SK-N-SH (cell line): ENCODE results near the gene SLC40A1. TPM values are rescaled to one million over a fixed set of nuclear protein-coding genes. Genes with fewer than 3 reads are reported as not detected.

Experiments
- CTCF ChIA-PET: fragments of 300-600, 350-600 bp; formaldehyde crosslinking; extraction: SDS; loops from one replicate; lab custom pipeline; 2021; lab: Yijun Ruan, JAX
- POLR2A ChIA-PET: fragments of 350-600 bp; sonication (Branson Sonifier 250); formaldehyde crosslinking; extraction: SDS; loops from one replicate; lab custom pipeline; 2020; ENCODE audit warnings: antibody characterized with exemption, inconsistent platforms; lab: Yijun Ruan, JAX
- DNase-seq: peaks from one replicate; pipeline ENCODE4 v3.0.0; 2012
- H2AFZ ChIP-seq: fragments of 200-600 bp; sonication (generic); 2 replicates; pipeline ENCODE4 v1.8.1; 2016; ENCODE audit warnings: antibody characterized with exemption, mild to moderate bottlenecking, low read depth
- H3F3A ChIP-seq: fragments of 200-600 bp; sonication (generic); replicated peaks from 2 replicates; pipeline ENCODE3; 2016; ENCODE audit warnings: antibody characterized with exemption, mild to moderate bottlenecking; ENCODE audit not compliant: insufficient read depth
- H3K27ac ChIP-seq, 2 experiments: fragments of 200-500 bp in 1 of 2; fragments of 200-600 bp in 1 of 2; sonication (Bioruptor generic) in 1 of 2; sonication (generic), shearing (Covaris generic) in 1 of 2; 2 replicates each; pipeline versions ENCODE4 v1.5.1 to v1.6.1; 2014 to 2016; ENCODE audit warnings: low read depth in 2 of 2, inconsistent platforms in 1 of 2, low read length in 1 of 2, mild to moderate bottlenecking in 1 of 2, mixed read lengths in 1 of 2
- H3K27me3 ChIP-seq: fragments of 200-600 bp; sonication (generic), shearing (Covaris generic); 2 replicates; pipeline ENCODE4 v1.6.1; 2016; ENCODE audit warnings: mixed run types; ENCODE audit not compliant: insufficient read depth
- H3K36me3 ChIP-seq, 2 experiments: fragments of 200-500 bp in 1 of 2; fragments of 200-600 bp in 1 of 2; sonication (Bioruptor generic) in 1 of 2; sonication (generic) in 1 of 2; replicated peaks in 1 of 2; 2 replicates each; pipeline versions ENCODE3 to v1.5.1; 2014 to 2016; ENCODE audit warnings: low read length in 1 of 2, mild to moderate bottlenecking in 1 of 2; ENCODE audit not compliant: insufficient read depth in 2 of 2, control insufficient read depth in 1 of 2
- H3K4me1 ChIP-seq, 2 experiments: fragments of 200-500 bp in 1 of 2; fragments of 200-600 bp in 1 of 2; sonication (Bioruptor generic) in 1 of 2; sonication (generic), shearing (Covaris generic) in 1 of 2; 2 replicates each; pipeline versions ENCODE4 v1.5.1 to v1.6.1; 2014 to 2016; ENCODE audit warnings: low read depth in 1 of 2, low read length in 1 of 2, mixed run types in 1 of 2; ENCODE audit not compliant: insufficient read depth in 2 of 2, control insufficient read depth in 1 of 2
- H3K4me2 ChIP-seq: fragments of 200-600 bp; sonication (generic), shearing (Covaris generic); 2 replicates; pipeline ENCODE4 v1.6.1; 2017; ENCODE audit warnings: mixed run types
- H3K4me3 ChIP-seq, 2 experiments: fragments of 200-500 bp in 1 of 2; fragments of 200-600 bp in 1 of 2; sonication (Bioruptor generic) in 1 of 2; sonication (generic), shearing (Covaris generic) in 1 of 2; 2 replicates each; pipeline versions ENCODE4 v1.5.1 to v1.8.1; 2014 to 2016; ENCODE audit warnings: low read depth in 2 of 2, inconsistent platforms in 1 of 2, low read length in 1 of 2, mild to moderate bottlenecking in 1 of 2, mixed read lengths in 1 of 2, moderate library complexity in 1 of 2
- H3K79me2 ChIP-seq: fragments of 200-600 bp; sonication (generic); 2 replicates; pipeline ENCODE4 v1.8.1; 2017; ENCODE audit warnings: mild to moderate bottlenecking; ENCODE audit not compliant: insufficient read depth
- H3K9ac ChIP-seq: fragments of 200-600 bp; sonication (generic); 2 replicates; pipeline ENCODE4 v1.6.1; 2017; ENCODE audit warnings: mixed run types
- H3K9me2 ChIP-seq: fragments of 200-600 bp; sonication (generic); 2 replicates; pipeline ENCODE4 v1.6.1; 2017; ENCODE audit warnings: mixed run types
- H3K9me3 ChIP-seq: fragments of 200-600 bp; sonication (generic); 2 replicates; pipeline ENCODE4 v1.6.1; 2017; ENCODE audit warnings: mixed run types, mild to moderate bottlenecking, moderate library complexity
- H4K20me1 ChIP-seq: fragments of 200-600 bp; sonication (generic); 2 replicates; pipeline ENCODE4 v1.6.1; 2017; ENCODE audit warnings: mild to moderate bottlenecking, mixed run types; ENCODE audit not compliant: insufficient read depth
- ELF1 ChIP-seq: IDR thresholded peaks from 2 replicates; pipeline ENCODE4 v1.4.0; 2012
- EP300 ChIP-seq, 2 experiments: IDR thresholded peaks; 2 replicates each; pipeline versions ENCODE4 v1.4.0 to v1.6.1; 2012; ENCODE audit warnings: borderline replicate concordance in 1 of 2, low read depth in 1 of 2, low read length in 1 of 2
- FOSL2 ChIP-seq: IDR thresholded peaks from 2 replicates; pipeline ENCODE4 v1.4.0; 2012; ENCODE audit warnings: low read depth, mild to moderate bottlenecking, moderate library complexity, borderline replicate concordance
- GABPA ChIP-seq: IDR thresholded peaks from 2 replicates; pipeline ENCODE4 v1.4.0; 2012; ENCODE audit warnings: low read depth, mild to moderate bottlenecking
- IRF3 ChIP-seq: fragments of 150-350 bp; IDR thresholded peaks from 2 replicates; pipeline ENCODE4 v1.6.1; 2016; ENCODE audit warnings: mild to moderate bottlenecking, low read depth, low read length
- MXI1 ChIP-seq: IDR thresholded peaks from 2 replicates; pipeline ENCODE4 v1.6.1; 2012; ENCODE audit warnings: mild to moderate bottlenecking, low read depth, low read length, improper control_type of control experiment
- PBX3 ChIP-seq: IDR thresholded peaks from 2 replicates; pipeline ENCODE4; 2012
- POLR2AphosphoS5 ChIP-seq: IDR thresholded peaks from 2 replicates; pipeline ENCODE4 v1.6.1; 2012; ENCODE audit warnings: low read depth, low read length
- RCOR1 ChIP-seq: fragments of 150-350 bp; IDR thresholded peaks from 2 replicates; pipeline ENCODE4 v1.6.1; 2017; ENCODE audit warnings: antibody characterized with exemption, low read length
- RXRA ChIP-seq: IDR thresholded peaks from 2 replicates; pipeline ENCODE4 v1.4.0; 2012; ENCODE audit warnings: low read depth, mild to moderate bottlenecking, borderline replicate concordance
- SIN3A ChIP-seq: IDR thresholded peaks from 2 replicates; pipeline ENCODE4 v1.6.1; 2012; ENCODE audit warnings: low read depth, mild to moderate bottlenecking, low read length, moderate library complexity, borderline replicate concordance
- SMC3 ChIP-seq: IDR thresholded peaks from 2 replicates; pipeline ENCODE4 v1.6.1; 2012; ENCODE audit warnings: low read depth, low read length, improper control_type of control experiment
- TEAD4 ChIP-seq: IDR thresholded peaks from 2 replicates; pipeline ENCODE4 v1.4.0; 2012; ENCODE audit warnings: mild to moderate bottlenecking, borderline replicate concordance; ENCODE audit not compliant: insufficient read depth
- USF1 ChIP-seq: IDR thresholded peaks from 2 replicates; pipeline ENCODE4 v1.4.0; 2012; ENCODE audit warnings: low read depth, borderline replicate concordance
- YY1 ChIP-seq: IDR thresholded peaks from 2 replicates; pipeline ENCODE4 v1.4.0; 2012; ENCODE audit warnings: low read depth, mild to moderate bottlenecking
- ZBTB33 ChIP-seq: IDR thresholded peaks from 2 replicates; pipeline ENCODE4 v1.4.0; 2012; ENCODE audit warnings: low read depth, borderline replicate concordance
- WGBS: methylation state at CpG from one replicate; pipeline ENCODE4 v1.1.6; 2017; ENCODE audit warnings: low lambda C conversion rate; 5-methylcytosine and 5-hydroxymethylcytosine counted together
- polyA plus RNA-seq, 3 experiments: library from polyadenylated mRNA; depleted of rRNA; stranded (reverse); fragments of >200 nt; gene quantifications; 2 replicates each; pipeline ENCODE4 v1.2.3, GENCODE V29; 2012
- TF ChIP-seq, protein P1 (sequence below): fragments of 200-600 bp; sonication (generic); IDR thresholded peaks from 2 replicates; pipeline ENCODE4 v1.6.1; 2017; ENCODE audit warnings: antibody characterized with exemption, mild to moderate bottlenecking, moderate library complexity

SLC40A1 gene
- polyA plus RNA-seq, 1 of the 3 experiments (the other 2 are of a cell fraction), result 1.8 TPM

GRCh38 chr2:189541591-189541990, 39.0 kb downstream of the SLC40A1 start (continued):
- no peak for TF ChIP-seq USF1

DNA sequence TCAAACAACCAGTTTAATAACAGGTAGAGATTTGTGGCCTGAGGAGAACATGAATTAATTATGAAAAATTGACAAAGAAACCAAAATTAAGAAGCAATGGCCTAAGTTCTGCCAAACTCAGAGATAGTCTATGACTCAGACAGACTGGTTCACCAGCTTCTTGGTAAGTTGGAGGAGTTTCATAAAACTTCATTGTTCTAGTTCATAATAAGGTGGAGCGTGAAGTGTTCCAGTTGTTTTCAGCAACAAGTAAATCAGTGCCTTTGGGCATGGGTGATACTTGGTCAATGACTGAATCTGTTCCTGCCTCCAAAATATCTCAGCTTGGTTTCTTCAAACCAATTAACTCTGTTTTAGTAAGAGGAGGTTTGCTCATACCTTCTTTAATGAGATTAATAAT, 40.0 kb downstream of the SLC40A1 start:
- 100% methylated on average over 1 of the region's 1 CpG for WGBS
- Histone ChIP-seq H3K4me2 (no peak overlapping the region), H3K4me3 (no peak overlapping the region), H3K27ac (no peak overlapping the region), H3K9me2 (no peaks in the 10 kb centered on the region), H2AFZ (no peak overlapping the region), H3K36me3 (no peaks in the 10 kb centered on the region), H3K9ac (no peak overlapping the region), H3K4me1 (peaks cover 0 to 5% of the 10 kb centered on the region in 2 experiments; a peak in 1 of 4 replicates), H3K9me3 (no peaks in the 10 kb centered on the region), H3K79me2 (no peaks in the 10 kb centered on the region), H3K27me3 (no peaks in the 10 kb centered on the region), H4K20me1 (no peaks in the 10 kb centered on the region), H3F3A (no peaks in the 10 kb centered on the region)
- ChIA-PET CTCF (interaction anchor here (1.2 kb wide), 1 partner anchor 9 kb away, joined by 3 read pairs; no protein-coding TSS in a partner anchor), POLR2A (no interaction called here)
- no peak for TF ChIP-seq TEAD4
- TF ChIP-seq, protein P1, sequence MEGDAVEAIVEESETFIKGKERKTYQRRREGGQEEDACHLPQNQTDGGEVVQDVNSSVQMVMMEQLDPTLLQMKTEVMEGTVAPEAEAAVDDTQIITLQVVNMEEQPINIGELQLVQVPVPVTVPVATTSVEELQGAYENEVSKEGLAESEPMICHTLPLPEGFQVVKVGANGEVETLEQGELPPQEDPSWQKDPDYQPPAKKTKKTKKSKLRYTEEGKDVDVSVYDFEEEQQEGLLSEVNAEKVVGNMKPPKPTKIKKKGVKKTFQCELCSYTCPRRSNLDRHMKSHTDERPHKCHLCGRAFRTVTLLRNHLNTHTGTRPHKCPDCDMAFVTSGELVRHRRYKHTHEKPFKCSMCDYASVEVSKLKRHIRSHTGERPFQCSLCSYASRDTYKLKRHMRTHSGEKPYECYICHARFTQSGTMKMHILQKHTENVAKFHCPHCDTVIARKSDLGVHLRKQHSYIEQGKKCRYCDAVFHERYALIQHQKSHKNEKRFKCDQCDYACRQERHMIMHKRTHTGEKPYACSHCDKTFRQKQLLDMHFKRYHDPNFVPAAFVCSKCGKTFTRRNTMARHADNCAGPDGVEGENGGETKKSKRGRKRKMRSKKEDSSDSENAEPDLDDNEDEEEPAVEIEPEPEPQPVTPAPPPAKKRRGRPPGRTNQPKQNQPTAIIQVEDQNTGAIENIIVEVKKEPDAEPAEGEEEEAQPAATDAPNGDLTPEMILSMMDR, result no peak
- no peak for TF ChIP-seq MXI1
- TF ChIP-seq USF1, result no peak
- no peak for TF ChIP-seq IRF3
- no peak for TF ChIP-seq RCOR1
- no peak for TF ChIP-seq ELF1
- TF ChIP-seq GABPA, result no peak
- TF ChIP-seq PBX3, result no peak
- TF ChIP-seq FOSL2, result no peak
- no peak for TF ChIP-seq ZBTB33
- no peak for TF ChIP-seq RXRA
- TF ChIP-seq SMC3, result no peak
- TF ChIP-seq EP300 (IDR thresholded peaks at IDR 0.05; ENCODE audit: borderline replicate concordance in 1 of 2, low read depth in 1 of 2, low read length in 1 of 2), result no peak
- no peak for TF ChIP-seq SIN3A
- TF ChIP-seq YY1, result no peak
- no peak for TF ChIP-seq POLR2AphosphoS5
- no peak for DNase-seq
